Tibial nerve (tissue), 4 donors: ENCODE results near the gene ELMO1.

Experiments
- EP300 ChIP-seq, 2 donors: sonication (generic); formaldehyde crosslinking; IDR thresholded peaks; one replicate each; pipeline ENCODE4 v1.6.1; 2017; ENCODE audit warnings: antibody characterized with exemption in 2 of 2, mild to moderate bottlenecking in 1 of 2
- POLR2A ChIP-seq, 2 donors: fragments of 450-650 bp; IDR thresholded peaks; one replicate each; pipeline ENCODE4 v1.6.1; 2017; ENCODE audit warnings: antibody characterized with exemption in 2 of 2, mild to moderate bottlenecking in 2 of 2, moderate library complexity in 2 of 2
- TF ChIP-seq, protein P1 (sequence below), 5 experiments: fragments of 200-600 bp in 3 of 5; fragments of 450-650 bp in 2 of 5; sonication (generic) in 3 of 5; IDR thresholded peaks; one replicate each; pipeline ENCODE4 v1.5.1; 2016 to 2019; ENCODE audit warnings: antibody characterized with exemption in 5 of 5, mild to moderate bottlenecking in 3 of 5, moderate library complexity in 2 of 5

DNA sequence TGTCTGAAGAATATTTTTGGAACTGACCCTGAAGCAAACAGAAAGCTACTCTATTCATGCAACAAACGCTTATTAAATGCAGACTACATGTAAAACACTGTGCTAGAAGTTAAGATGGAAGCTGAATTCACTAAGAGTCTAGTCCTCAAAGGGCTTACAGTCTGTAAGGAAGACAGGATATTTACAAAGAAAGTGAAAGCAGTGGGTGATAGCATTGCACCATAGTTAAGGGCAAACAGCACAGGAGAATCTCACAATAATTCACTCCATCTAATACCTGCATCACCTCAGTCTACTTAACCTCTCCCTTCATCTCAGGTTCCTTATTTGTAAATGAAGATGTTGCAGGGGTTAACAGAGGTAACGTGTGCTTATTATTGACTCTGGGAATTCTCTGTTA, 364.4 kb downstream of the ELMO1 start:
- TF ChIP-seq, protein P1, sequence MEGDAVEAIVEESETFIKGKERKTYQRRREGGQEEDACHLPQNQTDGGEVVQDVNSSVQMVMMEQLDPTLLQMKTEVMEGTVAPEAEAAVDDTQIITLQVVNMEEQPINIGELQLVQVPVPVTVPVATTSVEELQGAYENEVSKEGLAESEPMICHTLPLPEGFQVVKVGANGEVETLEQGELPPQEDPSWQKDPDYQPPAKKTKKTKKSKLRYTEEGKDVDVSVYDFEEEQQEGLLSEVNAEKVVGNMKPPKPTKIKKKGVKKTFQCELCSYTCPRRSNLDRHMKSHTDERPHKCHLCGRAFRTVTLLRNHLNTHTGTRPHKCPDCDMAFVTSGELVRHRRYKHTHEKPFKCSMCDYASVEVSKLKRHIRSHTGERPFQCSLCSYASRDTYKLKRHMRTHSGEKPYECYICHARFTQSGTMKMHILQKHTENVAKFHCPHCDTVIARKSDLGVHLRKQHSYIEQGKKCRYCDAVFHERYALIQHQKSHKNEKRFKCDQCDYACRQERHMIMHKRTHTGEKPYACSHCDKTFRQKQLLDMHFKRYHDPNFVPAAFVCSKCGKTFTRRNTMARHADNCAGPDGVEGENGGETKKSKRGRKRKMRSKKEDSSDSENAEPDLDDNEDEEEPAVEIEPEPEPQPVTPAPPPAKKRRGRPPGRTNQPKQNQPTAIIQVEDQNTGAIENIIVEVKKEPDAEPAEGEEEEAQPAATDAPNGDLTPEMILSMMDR (IDR thresholded peaks at IDR 0.05) = no peak
- TF ChIP-seq POLR2A (IDR thresholded peaks at IDR 0.05) = no peak
- no peak for TF ChIP-seq EP300 (IDR thresholded peaks at IDR 0.05)
